HEK293 (cell line): ENCODE data around the gene XIRP2.

Source experiments
- CTCF ChIA-PET: fragments of 350-600 bp; formaldehyde crosslinking; extraction: SDS; loops from one replicate; lab custom pipeline; 2021; ENCODE audit warnings: antibody characterized with exemption; lab: Yijun Ruan, JAX
- POLR2A ChIA-PET: fragments of 300-600 bp; formaldehyde crosslinking; extraction: SDS; loops from one replicate; lab custom pipeline; 2020; ENCODE audit warnings: antibody characterized with exemption, inconsistent platforms; lab: Yijun Ruan, JAX
- H3K27ac ChIP-seq: fragments of 200-500 bp; sonication (Bioruptor generic); 2 replicates; pipeline ENCODE4 v1.5.1; 2014; ENCODE audit warnings: low read depth, low read length, control low read depth, inconsistent platforms; ENCODE audit errors: extremely low read depth
- H3K36me3 ChIP-seq, 2 experiments: fragments of 200-500 bp in 1 of 2; sonication (Bioruptor generic) in 1 of 2; 1 replicate in 1 of 2; 2 replicates in 1 of 2; pipeline ENCODE4 v1.5.1; 2014 to 2017; ENCODE audit warnings: inconsistent platforms in 2 of 2, low read length in 2 of 2; ENCODE audit not compliant: control insufficient read depth in 2 of 2, insufficient read depth in 1 of 2
- H3K4me1 ChIP-seq: fragments of 200-500 bp; sonication (Bioruptor generic); 2 replicates; pipeline ENCODE4 v1.5.1; 2014; ENCODE audit warnings: mild to moderate bottlenecking, low read length, inconsistent platforms; ENCODE audit not compliant: control insufficient read depth, insufficient read depth
- H3K4me3 ChIP-seq: 2 replicates; pipeline ENCODE4 v1.5.1; 2011; ENCODE audit warnings: low read depth, mild to moderate bottlenecking, control low read depth, low read length, moderate library complexity
- H3K9me3 ChIP-seq: fragments of 200-500 bp; sonication (Bioruptor generic); 2 replicates; pipeline ENCODE4 v1.5.1; 2014; ENCODE audit warnings: low read depth, low read length, inconsistent platforms; ENCODE audit not compliant: control insufficient read depth, insufficient read depth
- GFI1B ChIP-seq: fragments of 450-650 bp; formaldehyde crosslinking; IDR thresholded peaks from 2 replicates; pipeline ENCODE4 v1.5.1; 2016; ENCODE audit warnings: missing biosample characterization, missing genetic modification characterization
- GLI2 ChIP-seq: fragments of 450-650 bp; formaldehyde crosslinking; IDR thresholded peaks from 2 replicates; pipeline ENCODE4; 2017; ENCODE audit warnings: missing biosample characterization, missing genetic modification characterization, low read depth, borderline replicate concordance
- GLIS2 ChIP-seq: fragments of 450-650 bp; formaldehyde crosslinking; IDR thresholded peaks from 2 replicates; pipeline ENCODE4 v1.5.1; 2016; ENCODE audit warnings: missing biosample characterization, missing genetic modification characterization
- HOXA7 ChIP-seq: sonication (generic); formaldehyde crosslinking; IDR thresholded peaks from 2 replicates; pipeline ENCODE4 v1.8.1; 2022; ENCODE audit warnings: missing genetic modification reagents, borderline replicate concordance
- PRDM10 ChIP-seq: fragments of 450-650 bp; formaldehyde crosslinking; IDR thresholded peaks from 2 replicates; pipeline ENCODE4 v1.5.1; 2016; ENCODE audit warnings: missing biosample characterization, missing genetic modification characterization
- PRDM4 ChIP-seq: fragments of 450-650 bp; formaldehyde crosslinking; IDR thresholded peaks from 2 replicates; pipeline ENCODE4 v1.5.1; 2017; ENCODE audit warnings: missing biosample characterization, missing genetic modification characterization
- TRIM28 ChIP-seq: IDR thresholded peaks from 2 replicates; pipeline ENCODE4 v1.6.1; 2011; ENCODE audit warnings: low read length, control low read depth, borderline replicate concordance
- YY2 ChIP-seq: fragments of 450-650 bp; formaldehyde crosslinking; IDR thresholded peaks from 2 replicates; pipeline ENCODE4 v1.5.1; 2016; ENCODE audit warnings: missing biosample characterization, missing genetic modification characterization
- ZFP69B ChIP-seq: fragments of 450-650 bp; formaldehyde crosslinking; IDR thresholded peaks from 2 replicates; pipeline ENCODE4 v1.5.1; 2016; ENCODE audit warnings: missing biosample characterization, missing genetic modification characterization
- ZNF138 ChIP-seq: fragments of 450-650 bp; formaldehyde crosslinking; IDR thresholded peaks from 2 replicates; pipeline ENCODE4 v1.5.1; 2016; ENCODE audit warnings: missing biosample characterization, missing genetic modification characterization, borderline replicate concordance
- ZNF148 ChIP-seq: fragments of 450-650 bp; formaldehyde crosslinking; IDR thresholded peaks from 2 replicates; pipeline ENCODE4 v1.5.0; 2017; ENCODE audit warnings: missing biosample characterization, missing genetic modification characterization, borderline replicate concordance
- ZNF19 ChIP-seq: fragments of 450-650 bp; formaldehyde crosslinking; IDR thresholded peaks from 2 replicates; pipeline ENCODE4; 2016; ENCODE audit warnings: missing biosample characterization, missing genetic modification characterization, low read depth
- ZNF221 ChIP-seq: fragments of 450-650 bp; formaldehyde crosslinking; IDR thresholded peaks from 2 replicates; pipeline ENCODE4 v1.5.1; 2017; ENCODE audit warnings: missing biosample characterization, missing genetic modification characterization, borderline replicate concordance
- ZNF37A ChIP-seq: fragments of 450-650 bp; IDR thresholded peaks from 2 replicates; pipeline ENCODE4 v1.5.1; 2018; ENCODE audit warnings: missing biosample characterization, missing genetic modification characterization
- ZNF521 ChIP-seq: fragments of 450-650 bp; formaldehyde crosslinking; IDR thresholded peaks from 2 replicates; pipeline ENCODE4 v1.5.1; 2017; ENCODE audit warnings: missing biosample characterization, mild to moderate bottlenecking, missing genetic modification characterization
- ZNF548 ChIP-seq: fragments of 450-650 bp; formaldehyde crosslinking; IDR thresholded peaks from 2 replicates; pipeline ENCODE4 v1.5.1; 2016; ENCODE audit warnings: missing biosample characterization, missing genetic modification characterization
- ZNF610 ChIP-seq: fragments of 450-650 bp; formaldehyde crosslinking; IDR thresholded peaks from 2 replicates; pipeline ENCODE4 v1.5.1; 2016; ENCODE audit warnings: missing biosample characterization, missing genetic modification characterization, borderline replicate concordance

Gene XIRP2

GRCh38 chr2:167183931-167184330 is 295.7 kb downstream of the XIRP2 start:
- Histone ChIP-seq H3K9me3 (no peaks in the 10 kb centered on the region), H3K36me3 (no peaks in the 10 kb centered on the region), H3K4me1 (peaks cover 5% of the 10 kb centered on the region; the same call in 1 of the 2 replicates), H3K4me3 (no peak overlapping the region), H3K27ac (no peak overlapping the region)
- TF ChIP-seq TRIM28 = no peak
- POLR2A ChIA-PET = no interaction called here
- CTCF ChIA-PET = no interaction called here

GRCh38 chr2:167186465-167186864 is 298.2 kb downstream of the XIRP2 start:
- TF ChIP-seq ZNF548 (no peak), ZNF221 (tag by site-specific recombination) (no peak), YY2 (tag by site-specific recombination) (no peak), ZNF37A (no peak), GFI1B (tag by site-specific recombination) (no peak), ZNF521 (tag by site-specific recombination) (no peak)
- ChIA-PET POLR2A (no interaction called here), CTCF (interaction anchor here (1.2 kb wide), 1 partner anchor 25 kb away, joined by 5 read pairs; no protein-coding TSS in a partner anchor)
- Histone ChIP-seq H3K27ac (no peak overlapping the region), H3K4me1 (peaks cover 12% of the 10 kb centered on the region), H3K9me3 (no peaks in the 10 kb centered on the region), H3K36me3 (no peaks in the 10 kb centered on the region), H3K4me3 (no peak overlapping the region)

GRCh38 chr2:167187049-167187727 is 298.9 kb downstream of the XIRP2 start:
- ChIA-PET CTCF (interaction anchor here (1.1 kb wide), 1 partner anchor 648 kb away, joined by 4 read pairs; no protein-coding TSS in a partner anchor), POLR2A (no interaction called here)
- no peak overlapping the region for H3K4me3 ChIP-seq
- TF ChIP-seq ZNF138 (tag by site-specific recombination) = no peak
- TF ChIP-seq GLIS2 (tag by site-specific recombination) = no peak
- TF ChIP-seq ZNF148 = no peak
- no peak for TF ChIP-seq ZNF610
- H3K4me1 ChIP-seq = peaks cover 12% of the 10 kb centered on the region
- H3K27ac ChIP-seq = no peak overlapping the region
- no peaks in the 10 kb centered on the region for H3K36me3 ChIP-seq
- no peaks in the 10 kb centered on the region for H3K9me3 ChIP-seq

- Histone ChIP-seq H3K4me1 (peaks cover 12% of the 10 kb centered on the region), H3K27ac (no peak overlapping the region), H3K36me3 (no peaks in the 10 kb centered on the region), H3K4me3 (no peak overlapping the region), H3K9me3 (no peaks in the 10 kb centered on the region)
- ChIA-PET CTCF (interaction anchor here (0.9 to 1.1 kb wide), 2 partner anchors 649 to 735 kb away, joined by 4 to 5 read pairs; no protein-coding TSS in a partner anchor), POLR2A (no interaction called here)
- TF ChIP-seq PRDM10 (tag by site-specific recombination) (no peak), TRIM28 (no peak), HOXA7 (CRISPR knock-in tag) (no peak), ZNF19 (tag by site-specific recombination) (no peak), ZFP69B (no peak), GLI2 (no peak), ZNF521 (tag by site-specific recombination) (no peak), PRDM4 (tag by site-specific recombination) (no peak)
Measured at GRCh38 chr2:167187978-167188967, 300.0 kb downstream of the XIRP2 start.
